GM23338 (cell line): Measurements from ENCODE around the gene GNAZ. TPM values are rescaled to one million over a fixed set of nuclear protein-coding genes. Genes with fewer than 3 reads are reported as not detected.

ENCODE experiments used
- ATAC-seq: fragments of 200-7000 bp; cut with Tn5 transposase; 3 replicates; pipeline ENCODE4 v1.9.1; 2020
- DNase-seq: peaks from one replicate; pipeline ENCODE4 v3.0.0-alpha.2; 2015; ENCODE audit warnings: low spot score
- H2AFZ ChIP-seq: fragments of 200-600 bp; sonication (generic); 2 replicates; pipeline ENCODE4 v1.8.0; 2016; ENCODE audit warnings: antibody characterized with exemption, mild to moderate bottlenecking, moderate library complexity
- H3F3A ChIP-seq: fragments of 200-600 bp; sonication (generic); replicated peaks from 2 replicates; pipeline ENCODE4 v1.8.0; 2017; ENCODE audit warnings: antibody characterized with exemption, mixed run types, low read depth
- H3K27ac ChIP-seq: fragments of 200-600 bp; sonication (generic); 2 replicates; pipeline ENCODE4 v1.6.1; 2016; ENCODE audit warnings: low read depth
- H3K27me3 ChIP-seq: fragments of 200-600 bp; sonication (generic); 2 replicates; pipeline ENCODE4 v1.8.0; 2016; ENCODE audit warnings: mild to moderate bottlenecking, mixed run types, moderate library complexity; ENCODE audit not compliant: insufficient read depth
- H3K36me3 ChIP-seq: fragments of 200-600 bp; sonication (generic); 2 replicates; pipeline ENCODE4 v1.8.0; 2016; ENCODE audit warnings: mild to moderate bottlenecking; ENCODE audit not compliant: insufficient read depth
- H3K4me1 ChIP-seq: fragments of 200-600 bp; sonication (generic); 2 replicates; pipeline ENCODE4 v1.8.0; 2016; ENCODE audit warnings: mild to moderate bottlenecking, moderate library complexity; ENCODE audit not compliant: insufficient read depth
- H3K4me2 ChIP-seq: fragments of 200-600 bp; sonication (generic); 2 replicates; pipeline ENCODE4 v1.7.1; 2017; ENCODE audit warnings: mixed run types
- H3K4me3 ChIP-seq: fragments of 200-600 bp; sonication (generic); 2 replicates; pipeline ENCODE4 v1.6.1; 2016; ENCODE audit warnings: mixed run types
- H3K79me2 ChIP-seq: fragments of 200-600 bp; sonication (generic); replicated peaks from 2 replicates; pipeline ENCODE4 v1.8.0; 2017; ENCODE audit warnings: mild to moderate bottlenecking; ENCODE audit not compliant: insufficient read depth
- H3K9me2 ChIP-seq: fragments of 200-600 bp; sonication (generic); 2 replicates; pipeline ENCODE4 v1.8.0; 2017; ENCODE audit not compliant: insufficient read depth
- H4K20me1 ChIP-seq: fragments of 200-600 bp; sonication (generic); replicated peaks from 2 replicates; pipeline ENCODE4 v1.8.0; 2017; ENCODE audit warnings: mild to moderate bottlenecking; ENCODE audit not compliant: insufficient read depth
- H3K27ac Mint-ChIP-seq: 2 replicates; pipeline ENCODE4 v1.8.0; 2020; ENCODE audit warnings: inconsistent platforms, mild to moderate bottlenecking, moderate library complexity, mixed read lengths
- H3K27me3 Mint-ChIP-seq: 3 replicates; pipeline ENCODE4 v1.8.0; 2022; ENCODE audit warnings: low read depth, mild to moderate bottlenecking, moderate library complexity, mixed read lengths, inconsistent platforms; ENCODE audit not compliant: insufficient read depth, poor library complexity
- H3K36me3 Mint-ChIP-seq: 3 replicates; pipeline ENCODE4 v1.8.0; 2021; ENCODE audit warnings: low read depth, mild to moderate bottlenecking, inconsistent platforms, moderate library complexity, mixed read lengths
- H3K4me1 Mint-ChIP-seq: 3 replicates; pipeline ENCODE4 v1.8.0; 2020; ENCODE audit warnings: mild to moderate bottlenecking, inconsistent platforms, mixed read lengths
- H3K4me3 Mint-ChIP-seq: 3 replicates; pipeline ENCODE4 v1.8.0; 2021; ENCODE audit warnings: moderate library complexity, mild to moderate bottlenecking, inconsistent platforms, mixed read lengths
- H3K9me3 Mint-ChIP-seq: 3 replicates; pipeline ENCODE4 v1.8.0; 2020; ENCODE audit warnings: moderate library complexity, mild to moderate bottlenecking, inconsistent platforms, mixed read lengths
- CREB1 ChIP-seq: fragments of 250-450 bp; sonication (Bioruptor Pico); IDR thresholded peaks from 2 replicates; pipeline ENCODE4 v1.5.0; 2020; ENCODE audit warnings: low read depth, mild to moderate bottlenecking, moderate library complexity
- CTCF ChIP-seq, 2 experiments: fragments of 200-600 bp in 1 of 2; sonication (generic) in 1 of 2; conservative IDR thresholded peaks; 2 replicates each; pipeline versions ENCODE4 v1.5.1 to v1.6.1; 2016 to 2017; ENCODE audit warnings: antibody characterized with exemption in 2 of 2, low read depth in 2 of 2, mild to moderate bottlenecking in 2 of 2, moderate library complexity in 1 of 2
- EZH2phosphoT487 ChIP-seq: fragments of 200-600 bp; sonication (generic); IDR thresholded peaks from one replicate; pipeline ENCODE4 v1.8.1; 2018; ENCODE audit warnings: antibody characterized with exemption; ENCODE audit not compliant: unreplicated experiment
- JUNB ChIP-seq: IDR thresholded peaks from one replicate; pipeline ENCODE4 v1.6.1; 2016; ENCODE audit warnings: antibody characterized with exemption; ENCODE audit not compliant: unreplicated experiment
- NANOG ChIP-seq: IDR thresholded peaks from 2 replicates; pipeline ENCODE4 v1.6.1; 2016; ENCODE audit warnings: antibody characterized with exemption, borderline replicate concordance
- POLR2AphosphoS5 ChIP-seq: IDR thresholded peaks from 2 replicates; pipeline ENCODE4 v1.6.1; 2016; ENCODE audit warnings: antibody characterized with exemption, low read depth
- STAT1 ChIP-seq: IDR thresholded peaks from one replicate; pipeline ENCODE4 v1.6.1; 2016; ENCODE audit warnings: antibody characterized with exemption; ENCODE audit not compliant: unreplicated experiment
- ZNF114 ChIP-seq: fragments of 250-450 bp; sonication (Bioruptor Pico); IDR thresholded peaks from 2 replicates; pipeline ENCODE4 v1.5.0; 2020; ENCODE audit warnings: mild to moderate bottlenecking, moderate library complexity
- ZNF331 ChIP-seq: fragments of 250-450 bp; sonication (Bioruptor Pico); IDR thresholded peaks from 2 replicates; pipeline ENCODE4 v1.5.0; 2020; ENCODE audit warnings: low read depth, mild to moderate bottlenecking, moderate library complexity
- polyA plus RNA-seq: library from polyadenylated mRNA; unstranded; fragments of >200 nt; fragmentation: Nextera tagmentation; extraction: Ambion mirVana; gene quantifications from 2 replicates; pipeline ENCODE4 v1.2.1, GENCODE V29; 2016
- total RNA-seq: library from RNA; depleted of rRNA; stranded (reverse); fragments of >200 nt; shearing (Covaris generic); gene quantifications from 2 replicates; pipeline ENCODE4 v1.2.3, GENCODE V29; 2014
- TF ChIP-seq, protein P1 (sequence below): fragments of 250-450 bp; sonication (Bioruptor Pico); IDR thresholded peaks from 2 replicates; pipeline ENCODE4 v1.5.0; 2020; ENCODE audit warnings: mild to moderate bottlenecking, moderate library complexity
- TF ChIP-seq, protein P2 (sequence below): IDR thresholded peaks from one replicate; pipeline ENCODE4 v1.6.1; 2018; ENCODE audit warnings: antibody characterized with exemption; ENCODE audit not compliant: unreplicated experiment

The GNAZ gene
- total and polyA plus RNA-seq, 2 experiments from 2014 or later: 2.9 to 11.1 TPM

DNA sequence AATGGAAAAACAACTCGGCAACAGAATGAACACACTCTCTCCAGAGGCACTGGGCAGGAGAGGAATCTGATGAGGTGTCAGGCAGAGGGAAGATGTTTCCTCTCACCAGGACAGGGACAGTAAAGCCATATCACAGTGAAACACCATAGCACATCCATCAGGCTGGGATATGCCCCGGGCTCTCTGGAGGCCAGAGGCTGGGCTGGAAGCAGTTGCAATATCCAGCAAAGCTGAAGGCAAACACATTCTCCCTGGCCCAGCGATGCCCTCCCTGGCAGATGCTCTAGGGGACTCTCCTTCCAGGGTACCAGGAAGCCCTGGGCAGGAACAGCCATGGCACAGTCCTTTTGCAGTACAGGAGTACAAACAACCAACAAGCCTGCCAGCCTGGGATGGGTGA is 60.4 kb downstream of the GNAZ start:
- Mint-ChIP-seq H3K4me3 (no peak overlapping the region), H3K27me3 (peaks cover 8% of the 10 kb centered on the region), H3K4me1 (peaks cover 2% of the 10 kb centered on the region; the same call in 2 of the 3 replicates), H3K9me3 (peaks cover 2% of the 10 kb centered on the region; the same call in 1 of the 3 replicates), H3K27ac (no peak overlapping the region), H3K36me3 (no peaks in the 10 kb centered on the region)
- H4K20me1 ChIP-seq: no peaks in the 10 kb centered on the region
- ATAC-seq (no peak), DNase-seq (no peak)
- no peaks in the 10 kb centered on the region for H3F3A ChIP-seq
- no peaks in the 10 kb centered on the region for H3K79me2 ChIP-seq
- H3K27ac ChIP-seq: no peak overlapping the region
- H3K4me1 ChIP-seq: peaks cover 3% of the 10 kb centered on the region; the same call in 1 of the 2 replicates
- H3K9me2 ChIP-seq: no peaks in the 10 kb centered on the region
- no peak overlapping the region for H3K4me3 ChIP-seq
- no peak overlapping the region for H3K4me2 ChIP-seq
- no peaks in the 10 kb centered on the region for H3K36me3 ChIP-seq
- TF ChIP-seq STAT1: no peak
- TF ChIP-seq CREB1 (CRISPR knock-in tag): no peak
- TF ChIP-seq, protein P1, sequence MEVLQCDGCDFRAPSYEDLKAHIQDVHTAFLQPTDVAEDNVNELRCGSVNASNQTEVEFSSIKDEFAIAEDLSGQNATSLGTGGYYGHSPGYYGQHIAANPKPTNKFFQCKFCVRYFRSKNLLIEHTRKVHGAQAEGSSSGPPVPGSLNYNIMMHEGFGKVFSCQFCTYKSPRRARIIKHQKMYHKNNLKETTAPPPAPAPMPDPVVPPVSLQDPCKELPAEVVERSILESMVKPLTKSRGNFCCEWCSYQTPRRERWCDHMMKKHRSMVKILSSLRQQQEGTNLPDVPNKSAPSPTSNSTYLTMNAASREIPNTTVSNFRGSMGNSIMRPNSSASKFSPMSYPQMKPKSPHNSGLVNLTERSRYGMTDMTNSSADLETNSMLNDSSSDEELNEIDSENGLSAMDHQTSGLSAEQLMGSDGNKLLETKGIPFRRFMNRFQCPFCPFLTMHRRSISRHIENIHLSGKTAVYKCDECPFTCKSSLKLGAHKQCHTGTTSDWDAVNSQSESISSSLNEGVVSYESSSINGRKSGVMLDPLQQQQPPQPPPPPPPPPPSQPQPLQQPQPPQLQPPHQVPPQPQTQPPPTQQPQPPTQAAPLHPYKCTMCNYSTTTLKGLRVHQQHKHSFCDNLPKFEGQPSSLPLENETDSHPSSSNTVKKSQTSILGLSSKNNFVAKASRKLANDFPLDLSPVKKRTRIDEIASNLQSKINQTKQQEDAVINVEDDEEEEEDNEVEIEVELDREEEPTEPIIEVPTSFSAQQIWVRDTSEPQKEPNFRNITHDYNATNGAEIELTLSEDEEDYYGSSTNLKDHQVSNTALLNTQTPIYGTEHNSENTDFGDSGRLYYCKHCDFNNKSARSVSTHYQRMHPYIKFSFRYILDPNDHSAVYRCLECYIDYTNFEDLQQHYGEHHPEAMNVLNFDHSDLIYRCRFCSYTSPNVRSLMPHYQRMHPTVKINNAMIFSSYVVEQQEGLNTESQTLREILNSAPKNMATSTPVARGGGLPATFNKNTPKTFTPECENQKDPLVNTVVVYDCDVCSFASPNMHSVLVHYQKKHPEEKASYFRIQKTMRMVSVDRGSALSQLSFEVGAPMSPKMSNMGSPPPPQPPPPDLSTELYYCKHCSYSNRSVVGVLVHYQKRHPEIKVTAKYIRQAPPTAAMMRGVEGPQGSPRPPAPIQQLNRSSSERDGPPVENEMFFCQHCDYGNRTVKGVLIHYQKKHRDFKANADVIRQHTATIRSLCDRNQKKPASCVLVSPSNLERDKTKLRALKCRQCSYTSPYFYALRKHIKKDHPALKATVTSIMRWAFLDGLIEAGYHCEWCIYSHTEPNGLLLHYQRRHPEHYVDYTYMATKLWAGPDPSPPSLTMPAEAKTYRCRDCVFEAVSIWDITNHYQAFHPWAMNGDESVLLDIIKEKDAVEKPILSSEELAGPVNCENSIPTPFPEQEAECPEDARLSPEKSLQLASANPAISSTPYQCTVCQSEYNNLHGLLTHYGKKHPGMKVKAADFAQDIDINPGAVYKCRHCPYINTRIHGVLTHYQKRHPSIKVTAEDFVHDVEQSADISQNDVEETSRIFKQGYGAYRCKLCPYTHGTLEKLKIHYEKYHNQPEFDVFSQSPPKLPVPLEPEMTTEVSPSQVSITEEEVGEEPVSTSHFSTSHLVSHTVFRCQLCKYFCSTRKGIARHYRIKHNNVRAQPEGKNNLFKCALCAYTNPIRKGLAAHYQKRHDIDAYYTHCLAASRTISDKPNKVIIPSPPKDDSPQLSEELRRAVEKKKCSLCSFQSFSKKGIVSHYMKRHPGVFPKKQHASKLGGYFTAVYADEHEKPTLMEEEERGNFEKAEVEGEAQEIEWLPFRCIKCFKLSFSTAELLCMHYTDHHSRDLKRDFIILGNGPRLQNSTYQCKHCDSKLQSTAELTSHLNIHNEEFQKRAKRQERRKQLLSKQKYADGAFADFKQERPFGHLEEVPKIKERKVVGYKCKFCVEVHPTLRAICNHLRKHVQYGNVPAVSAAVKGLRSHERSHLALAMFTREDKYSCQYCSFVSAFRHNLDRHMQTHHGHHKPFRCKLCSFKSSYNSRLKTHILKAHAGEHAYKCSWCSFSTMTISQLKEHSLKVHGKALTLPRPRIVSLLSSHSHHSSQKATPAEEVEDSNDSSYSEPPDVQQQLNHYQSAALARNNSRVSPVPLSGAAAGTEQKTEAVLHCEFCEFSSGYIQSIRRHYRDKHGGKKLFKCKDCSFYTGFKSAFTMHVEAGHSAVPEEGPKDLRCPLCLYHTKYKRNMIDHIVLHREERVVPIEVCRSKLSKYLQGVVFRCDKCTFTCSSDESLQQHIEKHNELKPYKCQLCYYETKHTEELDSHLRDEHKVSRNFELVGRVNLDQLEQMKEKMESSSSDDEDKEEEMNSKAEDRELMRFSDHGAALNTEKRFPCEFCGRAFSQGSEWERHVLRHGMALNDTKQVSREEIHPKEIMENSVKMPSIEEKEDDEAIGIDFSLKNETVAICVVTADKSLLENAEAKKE (CRISPR knock-in tag): no peak
- TF ChIP-seq ZNF114 (CRISPR knock-in tag): no peak
- TF ChIP-seq CTCF (conservative IDR thresholded peaks at IDR 0.05; ENCODE audit: low read depth in 2 of 2): no peak
- TF ChIP-seq, protein P2, sequence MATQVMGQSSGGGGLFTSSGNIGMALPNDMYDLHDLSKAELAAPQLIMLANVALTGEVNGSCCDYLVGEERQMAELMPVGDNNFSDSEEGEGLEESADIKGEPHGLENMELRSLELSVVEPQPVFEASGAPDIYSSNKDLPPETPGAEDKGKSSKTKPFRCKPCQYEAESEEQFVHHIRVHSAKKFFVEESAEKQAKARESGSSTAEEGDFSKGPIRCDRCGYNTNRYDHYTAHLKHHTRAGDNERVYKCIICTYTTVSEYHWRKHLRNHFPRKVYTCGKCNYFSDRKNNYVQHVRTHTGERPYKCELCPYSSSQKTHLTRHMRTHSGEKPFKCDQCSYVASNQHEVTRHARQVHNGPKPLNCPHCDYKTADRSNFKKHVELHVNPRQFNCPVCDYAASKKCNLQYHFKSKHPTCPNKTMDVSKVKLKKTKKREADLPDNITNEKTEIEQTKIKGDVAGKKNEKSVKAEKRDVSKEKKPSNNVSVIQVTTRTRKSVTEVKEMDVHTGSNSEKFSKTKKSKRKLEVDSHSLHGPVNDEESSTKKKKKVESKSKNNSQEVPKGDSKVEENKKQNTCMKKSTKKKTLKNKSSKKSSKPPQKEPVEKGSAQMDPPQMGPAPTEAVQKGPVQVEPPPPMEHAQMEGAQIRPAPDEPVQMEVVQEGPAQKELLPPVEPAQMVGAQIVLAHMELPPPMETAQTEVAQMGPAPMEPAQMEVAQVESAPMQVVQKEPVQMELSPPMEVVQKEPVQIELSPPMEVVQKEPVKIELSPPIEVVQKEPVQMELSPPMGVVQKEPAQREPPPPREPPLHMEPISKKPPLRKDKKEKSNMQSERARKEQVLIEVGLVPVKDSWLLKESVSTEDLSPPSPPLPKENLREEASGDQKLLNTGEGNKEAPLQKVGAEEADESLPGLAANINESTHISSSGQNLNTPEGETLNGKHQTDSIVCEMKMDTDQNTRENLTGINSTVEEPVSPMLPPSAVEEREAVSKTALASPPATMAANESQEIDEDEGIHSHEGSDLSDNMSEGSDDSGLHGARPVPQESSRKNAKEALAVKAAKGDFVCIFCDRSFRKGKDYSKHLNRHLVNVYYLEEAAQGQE: no peak
- no peak for TF ChIP-seq EZH2phosphoT487
- no peak for TF ChIP-seq POLR2AphosphoS5
- TF ChIP-seq ZNF331 (CRISPR knock-in tag): no peak
- no peak for TF ChIP-seq NANOG
- no peak for TF ChIP-seq JUNB
- H2AFZ ChIP-seq: no peak overlapping the region
- H3K27me3 ChIP-seq: no peaks in the 10 kb centered on the region
